GM18867 (cell line): ENCODE measurements around the gene TEX35.
"Not testable (repeated sequence)": the region's sequence is repeated elsewhere in the genome, so short reads cannot be mapped to it uniquely, and the experiment has no call there.

Experiments used
- ATAC-seq: cut with Tn5 transposase; IDR thresholded peaks from one replicate; pipeline ENCODE4 v1.9.1; 2021; ENCODE audit warnings: mild to moderate bottlenecking, moderate library complexity; ENCODE audit not compliant: unreplicated experiment

The TEX35 gene

GRCh38 chr1:178539291-178539690, 26.4 kb downstream of the TEX35 start:
- no peak for ATAC-seq

- no peak for ATAC-seq
These were observed 27.3 kb downstream of the TEX35 start for GRCh38 chr1:178540204-178540603.

GRCh38 chr1:178540646-178541045, 27.7 kb downstream of the TEX35 start:
- no peak for ATAC-seq

GRCh38 chr1:178541379-178541778, 28.5 kb downstream of the TEX35 start:
- ATAC-seq, result no peak

- peak; percentile 32 for ATAC-seq
These were observed 29.1 kb downstream of the TEX35 start for GRCh38 chr1:178541829-178542553.

- ATAC-seq, result peak; percentile 80
These were observed 29.8 kb downstream of the TEX35 start for GRCh38 chr1:178542554-178543289.

GRCh38 chr1:178543290-178543607, 30.3 kb downstream of the TEX35 start:
- peak; percentile 32 for ATAC-seq

GRCh38 chr1:178544531-178544930, 31.6 kb downstream of the TEX35 start:
- ATAC-seq, result no peak

- ATAC-seq, result no peak
These were observed 35.2 kb downstream of the TEX35 start for GRCh38 chr1:178548108-178548507.

GRCh38 chr1:178551307-178551706, 38.4 kb downstream of the TEX35 start:
- ATAC-seq, result no peak

GRCh38 chr1:178551940-178552339, 39.0 kb downstream of the TEX35 start:
- no peak for ATAC-seq

- no peak for ATAC-seq
These were observed 39.9 kb downstream of the TEX35 start for GRCh38 chr1:178552856-178553255.

- not testable (repeated sequence) for ATAC-seq
These were observed 41.4 kb downstream of the TEX35 start for GRCh38 chr1:178554351-178554750.

GRCh38 chr1:178555613-178556012, 42.7 kb downstream of the TEX35 start:
- not testable (repeated sequence) for ATAC-seq

- ATAC-seq, result not testable (repeated sequence)
These were observed 45.9 kb downstream of the TEX35 start for GRCh38 chr1:178558816-178559215.

- no peak for ATAC-seq
These were observed 48.0 kb downstream of the TEX35 start for GRCh38 chr1:178560871-178561376.

- ATAC-seq, result no peak
These were observed 50.4 kb downstream of the TEX35 start for GRCh38 chr1:178563099-178563820.

GRCh38 chr1:178564086-178564782, 51.3 kb downstream of the TEX35 start:
- ATAC-seq, result no peak

GRCh38 chr1:178564783-178565180, 51.9 kb downstream of the TEX35 start:
- no peak for ATAC-seq

- ATAC-seq, result no peak
These were observed 52.7 kb downstream of the TEX35 start for GRCh38 chr1:178565586-178565985.

- peak; percentile 76 for ATAC-seq
These were observed 53.3 kb downstream of the TEX35 start for GRCh38 chr1:178566187-178566586.
